Bronchial epithelial cell (primary cell): ENCODE results near the gene NEURL2. TPM values are rescaled to one million over a fixed set of nuclear protein-coding genes. Genes with fewer than 3 reads are reported as not detected.

ENCODE experiments used
- DNase-seq: peaks from one replicate; pipeline ENCODE4 v3.0.0-alpha.2; 2010; ENCODE audit warnings: low read depth
- FAIRE-seq: peaks from 2 replicates; lab custom pipeline; 2011; peaks lifted over from hg19 to GRCh38; lab: Jason Lieb, UNC
- H3K27me3 ChIP-seq: 2 replicates; pipeline ENCODE4 v1.5.1; 2011; ENCODE audit warnings: low read length; ENCODE audit not compliant: control insufficient read depth, insufficient read depth
- H3K36me3 ChIP-seq: 2 replicates; pipeline ENCODE4 v1.5.1; 2011; ENCODE audit warnings: low read length; ENCODE audit not compliant: control insufficient read depth, insufficient read depth
- H3K4me3 ChIP-seq: 2 replicates; pipeline ENCODE4 v1.5.1; 2011; ENCODE audit warnings: mild to moderate bottlenecking, low read depth, low read length, control low read depth
- CTCF ChIP-seq: IDR thresholded peaks from 2 replicates; pipeline ENCODE4 v1.5.1; 2011; ENCODE audit warnings: mild to moderate bottlenecking, moderate library complexity, low read length, control low read depth, inconsistent platforms; ENCODE audit not compliant: insufficient read depth, severe bottlenecking
- total RNA-seq: library from RNA; depleted of rRNA; stranded (reverse); fragments of >200 nt; gene quantifications from 2 replicates; pipeline ENCODE4 v1.2.1, GENCODE V29; 2014

NEURL2 gene
- total RNA-seq, 1 donor from 2014 or later, result 2.6 TPM

DNA sequence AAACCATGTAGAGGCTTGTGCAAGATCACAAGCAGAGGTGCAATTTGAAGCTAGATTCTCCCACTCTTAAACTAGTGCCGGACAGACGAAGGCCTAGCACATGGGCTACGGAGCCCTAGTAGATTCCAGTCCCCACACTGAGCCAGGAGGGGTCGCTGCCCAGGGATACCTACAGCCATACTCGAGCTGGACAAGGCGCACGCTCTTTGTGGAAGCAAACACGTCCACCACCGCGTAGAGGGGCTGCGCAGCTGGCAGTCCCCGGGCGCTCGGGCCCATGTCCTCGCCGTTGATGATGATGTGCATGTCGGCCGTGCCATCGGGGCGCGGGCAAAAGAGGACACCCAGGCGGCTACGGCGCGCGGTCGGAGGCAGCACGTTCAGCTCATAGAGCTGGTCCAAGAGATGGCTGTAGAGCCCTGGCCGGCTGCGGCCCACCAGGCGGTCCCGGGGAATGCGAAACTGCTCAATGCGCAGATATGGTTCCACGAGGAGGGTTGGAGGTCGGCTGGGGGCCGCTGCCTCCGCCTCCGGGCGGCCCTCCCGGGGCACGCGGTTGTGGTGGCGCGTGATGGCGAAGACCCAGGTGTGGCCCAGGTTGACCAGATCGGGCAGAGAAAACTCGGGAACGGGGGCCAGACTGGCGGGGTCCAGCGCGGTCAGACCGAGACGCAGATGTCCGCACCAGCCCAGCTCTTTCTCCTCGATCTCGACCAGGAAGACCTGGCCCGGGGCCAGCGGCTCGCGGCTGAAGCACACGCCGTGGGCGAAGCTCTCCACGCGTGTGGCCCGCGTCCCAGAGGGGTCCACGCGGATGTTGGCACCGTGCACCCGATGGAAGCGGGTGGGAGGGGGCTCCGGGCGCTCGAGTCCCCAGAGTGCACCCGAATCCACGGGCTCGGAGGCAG, 677 bp downstream of the NEURL2 start:
- H3K36me3 ChIP-seq, result peaks cover 7% of the 10 kb centered on the region
- DNase-seq (peak; percentile 54), FAIRE-seq (no peak)
- peak; percentile 70 for TF ChIP-seq CTCF
- peak overlapping the region; percentile 89 for H3K4me3 ChIP-seq
- H3K27me3 ChIP-seq, result no peaks in the 10 kb centered on the region

DNA sequence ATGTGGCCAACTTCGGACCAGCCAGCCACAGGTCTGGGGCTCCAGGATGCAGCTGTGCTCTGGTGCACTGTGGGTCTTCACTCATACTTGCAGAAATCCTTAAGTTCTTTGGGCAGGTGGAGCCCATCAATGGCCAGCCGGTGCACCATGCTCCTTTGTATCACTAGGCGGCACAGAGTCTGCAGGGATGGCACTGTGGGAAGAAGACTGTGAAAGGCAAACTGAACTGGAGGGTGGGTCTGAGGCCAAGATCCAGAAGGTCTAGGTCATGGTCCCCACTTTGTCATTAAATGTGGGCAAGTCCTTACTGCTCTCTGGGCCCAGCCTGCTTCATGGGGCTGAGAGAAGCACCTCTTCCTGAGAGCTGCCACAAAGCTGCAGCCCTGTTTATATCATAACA, 2.3 kb downstream of the NEURL2 start:
- FAIRE-seq (no peak), DNase-seq (no peak)
- peaks cover 2% of the 10 kb centered on the region for H3K36me3 ChIP-seq
- no peak for TF ChIP-seq CTCF
- no peaks in the 10 kb centered on the region for H3K27me3 ChIP-seq
- H3K4me3 ChIP-seq, result no peak overlapping the region

GRCh38 chr20:45887346-45887715, 3.7 kb downstream of the NEURL2 start, which contains the start of gene SPATA25:
TSS of gene SPATA25 (minus strand) at chr20:45887622. CDS start at chr20:45887590, 32 bp downstream.
- DNase-seq (no peak), FAIRE-seq (no peak)
- Histone ChIP-seq H3K4me3 (no peak within 1 kb of the TSS), H3K36me3 (peaks cover 9% of the 10 kb centered on the region), H3K27me3 (no peaks in the 10 kb centered on the region)
- TF ChIP-seq CTCF, result no peak

DNA sequence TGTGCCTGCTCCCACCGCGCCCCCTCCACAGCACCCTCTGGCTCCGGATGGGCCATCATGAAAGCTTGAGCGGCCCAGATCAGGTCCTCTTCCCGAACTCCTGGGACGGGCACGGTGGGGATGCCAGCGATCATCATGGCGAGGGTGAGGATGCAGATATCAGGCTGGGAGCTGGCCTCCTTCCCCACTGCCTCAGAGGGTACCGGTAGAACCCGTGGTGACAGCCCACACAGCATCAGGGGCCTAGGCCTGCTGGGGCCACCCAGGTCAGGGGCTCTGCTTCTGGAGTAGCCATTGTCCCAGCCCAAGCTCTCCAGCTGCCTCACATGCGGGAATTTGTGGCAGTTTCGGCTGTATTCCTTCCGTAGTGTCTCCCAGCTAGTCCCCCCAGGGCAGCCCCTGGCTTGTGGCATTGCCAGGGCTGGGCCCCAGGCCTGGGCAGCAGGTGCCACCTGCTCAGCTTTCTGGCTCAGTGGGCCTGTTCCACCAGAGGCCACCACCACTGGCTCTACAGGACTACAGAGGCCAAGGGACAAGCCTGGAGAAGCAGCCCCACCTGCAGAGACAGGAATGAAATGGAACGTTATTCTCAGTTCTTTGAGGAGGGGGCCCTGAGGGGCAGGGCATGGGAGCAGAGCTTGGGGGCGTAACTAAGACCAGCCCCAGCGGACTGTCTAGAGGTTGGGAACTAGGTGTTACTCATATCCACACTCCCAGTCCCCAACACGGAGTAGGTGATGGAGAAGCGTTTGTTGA, 4.2 kb downstream of the NEURL2 start:
- TF ChIP-seq CTCF, result no peak
- FAIRE-seq (no peak), DNase-seq (no peak)
- no peak overlapping the region for H3K4me3 ChIP-seq
- no peaks in the 10 kb centered on the region for H3K27me3 ChIP-seq
- peaks cover 9% of the 10 kb centered on the region for H3K36me3 ChIP-seq

DNA sequence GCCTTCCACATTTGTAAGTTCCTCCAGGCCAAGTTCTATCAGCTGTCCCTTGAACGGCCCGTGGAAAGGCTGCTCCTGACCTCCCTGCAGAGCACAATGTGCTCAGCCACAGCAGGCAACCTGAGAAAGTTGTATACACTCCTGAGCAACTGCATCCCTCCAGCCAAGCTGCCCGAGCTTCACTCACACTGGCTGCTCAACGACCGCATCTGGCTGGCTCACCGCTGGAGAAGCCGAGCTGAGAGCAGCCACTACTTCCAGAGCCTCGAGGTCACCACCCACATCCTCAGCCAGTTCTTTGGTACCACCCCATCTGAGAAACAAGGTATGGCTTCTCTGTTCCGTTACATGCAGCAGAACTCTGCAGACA, 7.9 kb downstream of the NEURL2 start:
- no peak overlapping the region for H3K4me3 ChIP-seq
- no peaks in the 10 kb centered on the region for H3K27me3 ChIP-seq
- no peak for TF ChIP-seq CTCF
- H3K36me3 ChIP-seq, result peaks cover 10% of the 10 kb centered on the region
- DNase-seq, result no peak
- no peak for FAIRE-seq
